ENCODE results near the gene TMPRSS2.

The TMPRSS2 gene

GRCh38 chr21:41521489-41522027 lies 13.6 kb upstream of the TMPRSS2 start:
- peaks cover 3% of the 10 kb centered on the region for H3K27me3 Mint-ChIP-seq
- H3K27ac Mint-ChIP-seq = no peak overlapping the region
- no peaks in the 10 kb centered on the region for H3K36me3 Mint-ChIP-seq
- no peak overlapping the region for H3K4me3 Mint-ChIP-seq
- peaks cover 9% of the 10 kb centered on the region for H3K4me1 Mint-ChIP-seq (ENCODE audit: low read depth)
- no peaks in the 10 kb centered on the region for H3K9me3 Mint-ChIP-seq (ENCODE audit: low read depth)

- Mint-ChIP-seq H3K27me3 (peaks cover 1% of the 10 kb centered on the region), H3K36me3 (peaks cover under 1% of the 10 kb centered on the region), H3K9me3 (ENCODE audit: low read depth) (no peaks in the 10 kb centered on the region), H3K27ac (no peak overlapping the region), H3K4me1 (ENCODE audit: low read depth) (peaks cover 9% of the 10 kb centered on the region), H3K4me3 (no peak overlapping the region)
Observed at GRCh38 chr21:41520560-41521442, 12.8 kb upstream of the TMPRSS2 start.

- Mint-ChIP-seq H3K4me3 (no peak overlapping the region), H3K9me3 (ENCODE audit: low read depth) (no peaks in the 10 kb centered on the region), H3K4me1 (ENCODE audit: low read depth) (peaks cover 9% of the 10 kb centered on the region), H3K27me3 (peaks cover 4% of the 10 kb centered on the region), H3K36me3 (peaks cover 2% of the 10 kb centered on the region), H3K27ac (no peak overlapping the region)
Observed at GRCh38 chr21:41519806-41520559, 12.0 kb upstream of the TMPRSS2 start.

- no peak overlapping the region for H3K27ac Mint-ChIP-seq
- peaks cover 9% of the 10 kb centered on the region for H3K4me1 Mint-ChIP-seq (ENCODE audit: low read depth)
- H3K27me3 Mint-ChIP-seq = peaks cover 4% of the 10 kb centered on the region
- H3K4me3 Mint-ChIP-seq = no peak overlapping the region
- peaks cover 2% of the 10 kb centered on the region for H3K36me3 Mint-ChIP-seq
- no peaks in the 10 kb centered on the region for H3K9me3 Mint-ChIP-seq (ENCODE audit: low read depth)
Observed at GRCh38 chr21:41518757-41519156, 10.8 kb upstream of the TMPRSS2 start.

- H3K4me3 Mint-ChIP-seq = no peak overlapping the region
- H3K36me3 Mint-ChIP-seq = peaks cover 2% of the 10 kb centered on the region
- no peaks in the 10 kb centered on the region for H3K4me1 Mint-ChIP-seq (ENCODE audit: low read depth)
- H3K27me3 Mint-ChIP-seq = peaks cover 14% of the 10 kb centered on the region
- H3K9me3 Mint-ChIP-seq (ENCODE audit: low read depth) = no peaks in the 10 kb centered on the region
- H3K27ac Mint-ChIP-seq = no peak overlapping the region
Observed at GRCh38 chr21:41511858-41512257, 3.9 kb upstream of the TMPRSS2 start.

GRCh38 chr21:41510500-41510899 lies 2.5 kb upstream of the TMPRSS2 start:
- no peak overlapping the region for H3K4me3 Mint-ChIP-seq
- no peak overlapping the region for H3K27ac Mint-ChIP-seq
- no peaks in the 10 kb centered on the region for H3K4me1 Mint-ChIP-seq (ENCODE audit: low read depth)
- no peaks in the 10 kb centered on the region for H3K9me3 Mint-ChIP-seq (ENCODE audit: low read depth)
- no peaks in the 10 kb centered on the region for H3K36me3 Mint-ChIP-seq
- H3K27me3 Mint-ChIP-seq = peaks cover 16% of the 10 kb centered on the region

GRCh38 chr21:41509733-41510132 lies 1.8 kb upstream of the TMPRSS2 start:
- Mint-ChIP-seq H3K4me3 (no peak overlapping the region), H3K36me3 (no peaks in the 10 kb centered on the region), H3K4me1 (ENCODE audit: low read depth) (no peaks in the 10 kb centered on the region), H3K9me3 (ENCODE audit: low read depth) (no peaks in the 10 kb centered on the region), H3K27ac (no peak overlapping the region), H3K27me3 (peaks cover 18% of the 10 kb centered on the region)

GRCh38 chr21:41509145-41509496 lies 1.2 kb upstream of the TMPRSS2 start:
- Mint-ChIP-seq H3K36me3 (no peaks in the 10 kb centered on the region), H3K9me3 (ENCODE audit: low read depth) (no peaks in the 10 kb centered on the region), H3K4me3 (peak overlapping the region; percentile 7), H3K4me1 (ENCODE audit: low read depth) (no peaks in the 10 kb centered on the region), H3K27ac (no peak overlapping the region), H3K27me3 (peaks cover 22% of the 10 kb centered on the region)

- H3K4me3 Mint-ChIP-seq = no peak overlapping the region
- no peaks in the 10 kb centered on the region for H3K4me1 Mint-ChIP-seq (ENCODE audit: low read depth)
- peaks cover 25% of the 10 kb centered on the region for H3K27me3 Mint-ChIP-seq
- H3K9me3 Mint-ChIP-seq (ENCODE audit: low read depth) = no peaks in the 10 kb centered on the region
- no peak overlapping the region for H3K27ac Mint-ChIP-seq
- no peaks in the 10 kb centered on the region for H3K36me3 Mint-ChIP-seq
Observed at GRCh38 chr21:41508415-41509144, 622 bp upstream of the TMPRSS2 start.

GRCh38 chr21:41506611-41507520 lies 1.1 kb downstream of the TMPRSS2 start:
- no peaks in the 10 kb centered on the region for H3K4me1 Mint-ChIP-seq (ENCODE audit: low read depth)
- no peaks in the 10 kb centered on the region for H3K9me3 Mint-ChIP-seq (ENCODE audit: low read depth)
- H3K4me3 Mint-ChIP-seq = no peak overlapping the region
- peaks cover 26% of the 10 kb centered on the region for H3K27me3 Mint-ChIP-seq
- no peaks in the 10 kb centered on the region for H3K36me3 Mint-ChIP-seq
- H3K27ac Mint-ChIP-seq = no peak overlapping the region

- H3K4me3 Mint-ChIP-seq = no peak overlapping the region
- no peak overlapping the region for H3K27ac Mint-ChIP-seq
- H3K27me3 Mint-ChIP-seq = peaks cover 26% of the 10 kb centered on the region
- H3K4me1 Mint-ChIP-seq (ENCODE audit: low read depth) = no peaks in the 10 kb centered on the region
- H3K9me3 Mint-ChIP-seq (ENCODE audit: low read depth) = no peaks in the 10 kb centered on the region
- no peaks in the 10 kb centered on the region for H3K36me3 Mint-ChIP-seq
Observed at GRCh38 chr21:41506005-41506594, 1.9 kb downstream of the TMPRSS2 start.

GRCh38 chr21:41504030-41504429 lies 3.9 kb downstream of the TMPRSS2 start:
- no peaks in the 10 kb centered on the region for H3K36me3 Mint-ChIP-seq
- no peaks in the 10 kb centered on the region for H3K9me3 Mint-ChIP-seq (ENCODE audit: low read depth)
- no peak overlapping the region for H3K27ac Mint-ChIP-seq
- H3K4me1 Mint-ChIP-seq (ENCODE audit: low read depth) = no peaks in the 10 kb centered on the region
- H3K4me3 Mint-ChIP-seq = no peak overlapping the region
- H3K27me3 Mint-ChIP-seq = peaks cover 23% of the 10 kb centered on the region

GRCh38 chr21:41503331-41503730 lies 4.6 kb downstream of the TMPRSS2 start:
- H3K4me1 Mint-ChIP-seq (ENCODE audit: low read depth) = no peaks in the 10 kb centered on the region
- H3K9me3 Mint-ChIP-seq (ENCODE audit: low read depth) = no peaks in the 10 kb centered on the region
- H3K4me3 Mint-ChIP-seq = no peak overlapping the region
- H3K27ac Mint-ChIP-seq = no peak overlapping the region
- peaks cover 19% of the 10 kb centered on the region for H3K27me3 Mint-ChIP-seq
- H3K36me3 Mint-ChIP-seq = no peaks in the 10 kb centered on the region

- no peaks in the 10 kb centered on the region for H3K9me3 Mint-ChIP-seq (ENCODE audit: low read depth)
- H3K4me3 Mint-ChIP-seq = no peak overlapping the region
- H3K27ac Mint-ChIP-seq = no peak overlapping the region
- H3K4me1 Mint-ChIP-seq (ENCODE audit: low read depth) = no peaks in the 10 kb centered on the region
- peaks cover 21% of the 10 kb centered on the region for H3K27me3 Mint-ChIP-seq
- no peaks in the 10 kb centered on the region for H3K36me3 Mint-ChIP-seq
Observed at GRCh38 chr21:41501919-41502318, 6.0 kb downstream of the TMPRSS2 start.
